ENCODE data around the gene ZBED1.
"Not testable (repeated sequence)": the region's sequence is repeated elsewhere in the genome, so short reads cannot be mapped to it uniquely, and the experiment has no call there.

The ZBED1 gene

GRCh38 chrX:2497961-2498780 lies 2.6 kb downstream of the ZBED1 start:
- DNase-seq (ENCODE audit: low read depth) = no peak

- no peak for DNase-seq (ENCODE audit: low read depth)
Observed at GRCh38 chrX:2495595-2495994, 5.2 kb downstream of the ZBED1 start.

- no peak for DNase-seq (ENCODE audit: low read depth)
Observed at GRCh38 chrX:2492531-2493218, 8.1 kb downstream of the ZBED1 start.

GRCh38 chrX:2490634-2491033 lies 10.1 kb downstream of the ZBED1 start:
- DNase-seq (ENCODE audit: low read depth) = no peak

GRCh38 chrX:2489446-2490445 lies 11.0 kb downstream of the ZBED1 start:
- no peak for DNase-seq (ENCODE audit: low read depth)

GRCh38 chrX:2488621-2489285 lies 12.0 kb downstream of the ZBED1 start:
- DNase-seq (ENCODE audit: low read depth) = no peak

GRCh38 chrX:2487366-2487765 lies 13.4 kb downstream of the ZBED1 start:
- DNase-seq (ENCODE audit: low read depth) = no peak

- no peak for DNase-seq (ENCODE audit: low read depth)
Observed at GRCh38 chrX:2486476-2487133, 14.2 kb downstream of the ZBED1 start.

- DNase-seq (ENCODE audit: low read depth) = no peak
Observed at GRCh38 chrX:2485789-2486345, 14.9 kb downstream of the ZBED1 start.

GRCh38 chrX:2484721-2485648 lies 15.8 kb downstream of the ZBED1 start:
- DNase-seq (ENCODE audit: low read depth) = no peak

GRCh38 chrX:2484256-2484655 lies 16.5 kb downstream of the ZBED1 start:
- DNase-seq (ENCODE audit: low read depth) = no peak

GRCh38 chrX:2483398-2484060 lies 17.2 kb downstream of the ZBED1 start:
- DNase-seq (ENCODE audit: low read depth) = no peak

GRCh38 chrX:2481597-2481996 lies 19.2 kb downstream of the ZBED1 start:
- not testable (repeated sequence) for DNase-seq (ENCODE audit: low read depth)

GRCh38 chrX:2479982-2480381 lies 20.8 kb downstream of the ZBED1 start:
- not testable (repeated sequence) for DNase-seq (ENCODE audit: low read depth)

GRCh38 chrX:2479420-2479780 lies 21.4 kb downstream of the ZBED1 start:
- DNase-seq (ENCODE audit: low read depth) = no peak

- no peak for DNase-seq (ENCODE audit: low read depth)
Observed at GRCh38 chrX:2478546-2479419, 22.0 kb downstream of the ZBED1 start.

GRCh38 chrX:2477313-2477712 lies 23.5 kb downstream of the ZBED1 start:
- not testable (repeated sequence) for DNase-seq (ENCODE audit: low read depth)
